Ishikawa (cell line): ENCODE results near the gene PRDM10.

Experiments
- CREB1 ChIP-seq: IDR thresholded peaks from 2 replicates; pipeline ENCODE4 v1.6.1; 2012; ENCODE audit warnings: low read depth
- RAD21 ChIP-seq: IDR thresholded peaks from 2 replicates; pipeline ENCODE4 v1.6.1; 2012; ENCODE audit warnings: low read depth
- TF ChIP-seq, protein P1 (sequence below): IDR thresholded peaks from 2 replicates; pipeline ENCODE4 v1.6.1; 2012; ENCODE audit warnings: low read depth, mild to moderate bottlenecking
- TF ChIP-seq, protein P2 (sequence below): IDR thresholded peaks from 2 replicates; pipeline ENCODE4 v1.6.1; 2012

DNA sequence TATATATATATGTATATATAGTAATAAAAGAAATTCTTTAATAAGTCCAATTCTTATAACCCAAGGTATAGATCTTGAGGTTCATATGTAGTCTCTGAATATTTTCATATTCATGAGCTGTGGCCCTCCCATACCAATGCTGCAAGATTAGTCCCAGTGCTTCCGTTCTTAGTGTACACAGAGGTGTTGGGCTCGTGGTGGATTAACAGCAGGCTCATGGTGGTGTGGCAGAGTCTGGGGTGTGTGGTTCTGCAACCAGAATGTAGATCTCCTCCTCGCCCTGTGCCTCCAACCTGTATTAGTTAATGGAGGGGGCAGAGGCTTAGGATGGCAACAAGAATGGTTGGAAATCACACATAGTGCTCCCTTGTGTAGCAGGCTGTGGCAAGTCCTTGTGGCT lies 16.8 kb downstream of the PRDM10 start:
- TF ChIP-seq, protein P1, sequence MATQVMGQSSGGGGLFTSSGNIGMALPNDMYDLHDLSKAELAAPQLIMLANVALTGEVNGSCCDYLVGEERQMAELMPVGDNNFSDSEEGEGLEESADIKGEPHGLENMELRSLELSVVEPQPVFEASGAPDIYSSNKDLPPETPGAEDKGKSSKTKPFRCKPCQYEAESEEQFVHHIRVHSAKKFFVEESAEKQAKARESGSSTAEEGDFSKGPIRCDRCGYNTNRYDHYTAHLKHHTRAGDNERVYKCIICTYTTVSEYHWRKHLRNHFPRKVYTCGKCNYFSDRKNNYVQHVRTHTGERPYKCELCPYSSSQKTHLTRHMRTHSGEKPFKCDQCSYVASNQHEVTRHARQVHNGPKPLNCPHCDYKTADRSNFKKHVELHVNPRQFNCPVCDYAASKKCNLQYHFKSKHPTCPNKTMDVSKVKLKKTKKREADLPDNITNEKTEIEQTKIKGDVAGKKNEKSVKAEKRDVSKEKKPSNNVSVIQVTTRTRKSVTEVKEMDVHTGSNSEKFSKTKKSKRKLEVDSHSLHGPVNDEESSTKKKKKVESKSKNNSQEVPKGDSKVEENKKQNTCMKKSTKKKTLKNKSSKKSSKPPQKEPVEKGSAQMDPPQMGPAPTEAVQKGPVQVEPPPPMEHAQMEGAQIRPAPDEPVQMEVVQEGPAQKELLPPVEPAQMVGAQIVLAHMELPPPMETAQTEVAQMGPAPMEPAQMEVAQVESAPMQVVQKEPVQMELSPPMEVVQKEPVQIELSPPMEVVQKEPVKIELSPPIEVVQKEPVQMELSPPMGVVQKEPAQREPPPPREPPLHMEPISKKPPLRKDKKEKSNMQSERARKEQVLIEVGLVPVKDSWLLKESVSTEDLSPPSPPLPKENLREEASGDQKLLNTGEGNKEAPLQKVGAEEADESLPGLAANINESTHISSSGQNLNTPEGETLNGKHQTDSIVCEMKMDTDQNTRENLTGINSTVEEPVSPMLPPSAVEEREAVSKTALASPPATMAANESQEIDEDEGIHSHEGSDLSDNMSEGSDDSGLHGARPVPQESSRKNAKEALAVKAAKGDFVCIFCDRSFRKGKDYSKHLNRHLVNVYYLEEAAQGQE, result no peak
- TF ChIP-seq, protein P2, sequence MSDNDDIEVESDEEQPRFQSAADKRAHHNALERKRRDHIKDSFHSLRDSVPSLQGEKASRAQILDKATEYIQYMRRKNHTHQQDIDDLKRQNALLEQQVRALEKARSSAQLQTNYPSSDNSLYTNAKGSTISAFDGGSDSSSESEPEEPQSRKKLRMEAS, result no peak
- no peak for TF ChIP-seq CREB1
- no peak for TF ChIP-seq RAD21
